ENCODE results near the gene FAM241A. TPM values are rescaled to one million over a fixed set of nuclear protein-coding genes. Genes with fewer than 3 reads are reported as not detected.

Gene FAM241A
- total and polyA plus RNA-seq, 3 donors from 2014 or later: 4.7 to 6.2 (median 5.7) TPM

DNA sequence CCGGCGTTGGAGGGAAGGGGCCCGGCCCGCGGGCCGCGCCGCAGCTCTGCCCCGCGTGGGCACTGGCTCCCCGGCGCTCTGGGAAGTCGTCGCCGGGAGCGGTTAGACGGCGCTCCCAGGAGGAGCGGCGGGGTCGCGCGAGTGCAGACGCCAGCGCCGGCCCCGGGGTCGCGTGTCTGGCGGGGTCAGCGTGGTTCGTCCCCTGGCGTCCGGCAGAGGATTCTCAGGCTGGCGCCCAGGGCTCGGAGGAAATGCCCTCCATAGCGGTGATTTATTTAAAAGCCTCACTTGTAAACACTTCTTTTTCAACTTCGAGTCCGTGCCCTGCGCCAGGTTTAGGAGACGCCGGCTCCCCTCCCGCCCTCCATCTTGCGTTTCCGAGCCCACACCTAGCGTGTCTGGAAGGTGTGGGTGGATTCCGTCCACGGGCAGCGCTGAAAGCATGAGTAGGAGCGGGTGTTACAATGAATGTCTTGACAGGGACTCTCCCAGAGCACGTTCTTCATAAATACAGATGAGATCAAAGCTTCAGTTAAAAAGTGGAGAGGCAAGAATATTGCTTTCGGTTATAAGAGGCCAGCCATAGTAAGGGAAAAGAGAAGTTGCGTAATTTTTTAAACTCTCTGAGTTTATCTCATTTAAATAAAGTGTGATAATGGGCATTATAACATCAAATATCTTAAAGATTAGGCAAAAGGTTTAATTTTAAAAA lies 692 bp downstream of the FAM241A start:
- Histone ChIP-seq H3K27me3 (no peaks in the 10 kb centered on the region), H3K36me3 (ENCODE audit: low read depth, missing control alignments) (no peaks in the 10 kb centered on the region), H3K4me3 (peak overlapping the region; percentile 89 to 98), H3K9me3 (no peaks in the 10 kb centered on the region), H3K27ac (peak overlapping the region; percentile 88 to 96), H3K4me1 (peaks cover 17% of the 10 kb centered on the region)
- TF ChIP-seq POLR2A (IDR thresholded peaks at IDR 0.05): no peak
- TF ChIP-seq, protein P1, sequence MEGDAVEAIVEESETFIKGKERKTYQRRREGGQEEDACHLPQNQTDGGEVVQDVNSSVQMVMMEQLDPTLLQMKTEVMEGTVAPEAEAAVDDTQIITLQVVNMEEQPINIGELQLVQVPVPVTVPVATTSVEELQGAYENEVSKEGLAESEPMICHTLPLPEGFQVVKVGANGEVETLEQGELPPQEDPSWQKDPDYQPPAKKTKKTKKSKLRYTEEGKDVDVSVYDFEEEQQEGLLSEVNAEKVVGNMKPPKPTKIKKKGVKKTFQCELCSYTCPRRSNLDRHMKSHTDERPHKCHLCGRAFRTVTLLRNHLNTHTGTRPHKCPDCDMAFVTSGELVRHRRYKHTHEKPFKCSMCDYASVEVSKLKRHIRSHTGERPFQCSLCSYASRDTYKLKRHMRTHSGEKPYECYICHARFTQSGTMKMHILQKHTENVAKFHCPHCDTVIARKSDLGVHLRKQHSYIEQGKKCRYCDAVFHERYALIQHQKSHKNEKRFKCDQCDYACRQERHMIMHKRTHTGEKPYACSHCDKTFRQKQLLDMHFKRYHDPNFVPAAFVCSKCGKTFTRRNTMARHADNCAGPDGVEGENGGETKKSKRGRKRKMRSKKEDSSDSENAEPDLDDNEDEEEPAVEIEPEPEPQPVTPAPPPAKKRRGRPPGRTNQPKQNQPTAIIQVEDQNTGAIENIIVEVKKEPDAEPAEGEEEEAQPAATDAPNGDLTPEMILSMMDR (IDR thresholded peaks at IDR 0.05): no peak
- DNase-seq: peak; percentile 70
- intact Hi-C loops (cut with DNase I; ENCODE audit: low total_unique reads): no loop called here
- WGBS, 2 donors: 1% methylated on average over 40 to 43 of the region's 53 CpGs

DNA sequence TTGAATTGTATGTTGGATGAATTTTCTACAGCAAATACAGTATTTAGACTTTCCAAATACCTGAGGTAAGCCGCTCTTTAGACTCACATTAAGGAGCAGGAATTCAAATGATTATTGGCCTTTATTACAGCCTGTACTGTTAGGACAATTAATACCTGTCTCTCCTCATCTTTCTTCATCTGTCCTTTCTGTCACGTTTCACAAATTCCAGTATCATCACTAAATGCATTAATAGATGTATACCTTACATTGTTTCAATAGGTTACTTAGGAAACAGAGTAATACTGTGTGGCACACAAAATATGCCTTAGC lies 1.2 kb downstream of the FAM241A start:
- TF ChIP-seq, protein P1 (IDR thresholded peaks at IDR 0.05): no peak
- no peak for TF ChIP-seq POLR2A (IDR thresholded peaks at IDR 0.05)
- Histone ChIP-seq H3K27me3 (no peaks in the 10 kb centered on the region), H3K36me3 (ENCODE audit: low read depth, missing control alignments) (no peaks in the 10 kb centered on the region), H3K27ac (peak overlapping the region; percentile 88 to 96), H3K4me3 (peak overlapping the region; percentile 89 to 98), H3K9me3 (no peaks in the 10 kb centered on the region), H3K4me1 (peaks cover 17% of the 10 kb centered on the region)
- intact Hi-C loops (cut with DNase I; ENCODE audit: low total_unique reads): no loop called here
- 23 to 39% methylated on average over 2 of the region's 2 CpGs for whole genome bisulfite sequencing, 2 donors
- DNase-seq: no peak

DNA sequence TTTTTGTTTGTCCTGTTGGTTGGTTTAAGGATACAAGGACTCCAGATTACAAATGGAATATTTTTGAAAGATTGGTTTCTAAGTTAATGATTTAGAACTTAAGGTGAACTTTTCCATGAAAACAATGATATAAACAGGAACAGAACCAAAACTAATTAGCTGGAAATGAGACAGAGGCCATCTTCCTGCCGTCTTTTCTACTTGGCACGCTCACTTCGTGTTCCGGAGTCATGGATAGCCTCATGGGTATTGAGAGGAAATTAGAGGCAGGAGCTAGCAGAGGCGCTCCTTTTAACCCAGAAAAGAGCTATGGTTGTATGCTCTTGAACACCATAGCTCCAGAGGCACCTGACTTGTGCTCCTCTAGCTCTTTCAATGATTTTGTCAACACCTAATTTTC lies 2.4 kb downstream of the FAM241A start:
- H3K9me3 ChIP-seq: no peaks in the 10 kb centered on the region
- no peak overlapping the region for H3K4me3 ChIP-seq
- 30 to 33% methylated on average over 5 of the region's 5 CpGs for WGBS, 2 donors
- no peaks in the 10 kb centered on the region for H3K27me3 ChIP-seq
- H3K36me3 ChIP-seq (ENCODE audit: low read depth, missing control alignments): no peaks in the 10 kb centered on the region
- intact Hi-C loops (cut with DNase I; ENCODE audit: low total_unique reads): no loop called here
- DNase-seq: no peak
- H3K4me1 ChIP-seq: peaks cover 25% of the 10 kb centered on the region
- peak overlapping the region in 1 of 2 donors; percentile 96 for H3K27ac ChIP-seq
- TF ChIP-seq, protein P1 (IDR thresholded peaks at IDR 0.05): no peak
- no peak for TF ChIP-seq POLR2A (IDR thresholded peaks at IDR 0.05)

DNA sequence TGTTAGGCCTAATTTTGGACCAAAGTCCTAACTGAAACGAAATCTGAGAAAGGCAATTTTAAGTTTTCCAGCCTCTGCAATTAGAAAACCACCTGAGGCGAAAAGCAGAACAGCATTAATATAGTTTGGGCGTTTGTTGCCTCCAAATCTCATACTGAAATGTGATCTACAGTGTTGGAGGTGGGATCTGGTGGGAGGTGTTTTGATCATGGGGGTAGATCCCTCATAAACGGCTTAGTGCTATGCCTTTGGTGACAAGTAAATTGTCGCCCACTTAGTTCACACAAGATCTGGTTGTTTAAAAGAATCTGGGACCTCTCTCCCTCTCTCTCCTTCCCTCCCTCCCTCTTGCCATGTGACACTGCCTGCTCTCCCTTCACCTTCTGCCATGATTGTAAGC lies 5.7 kb downstream of the FAM241A start:
- no peak for DNase-seq
- Histone ChIP-seq H3K4me3 (no peak overlapping the region), H3K4me1 (peaks cover 26% of the 10 kb centered on the region), H3K36me3 (ENCODE audit: low read depth, missing control alignments) (no peaks in the 10 kb centered on the region), H3K27ac (no peak overlapping the region), H3K27me3 (no peaks in the 10 kb centered on the region), H3K9me3 (no peaks in the 10 kb centered on the region)
- WGBS, 2 donors: 76 to 85% methylated on average over 5 of the region's 5 CpGs
- TF ChIP-seq, protein P1 (IDR thresholded peaks at IDR 0.05): no peak
- intact Hi-C loops (cut with DNase I; ENCODE audit: low total_unique reads): no loop called here

DNA sequence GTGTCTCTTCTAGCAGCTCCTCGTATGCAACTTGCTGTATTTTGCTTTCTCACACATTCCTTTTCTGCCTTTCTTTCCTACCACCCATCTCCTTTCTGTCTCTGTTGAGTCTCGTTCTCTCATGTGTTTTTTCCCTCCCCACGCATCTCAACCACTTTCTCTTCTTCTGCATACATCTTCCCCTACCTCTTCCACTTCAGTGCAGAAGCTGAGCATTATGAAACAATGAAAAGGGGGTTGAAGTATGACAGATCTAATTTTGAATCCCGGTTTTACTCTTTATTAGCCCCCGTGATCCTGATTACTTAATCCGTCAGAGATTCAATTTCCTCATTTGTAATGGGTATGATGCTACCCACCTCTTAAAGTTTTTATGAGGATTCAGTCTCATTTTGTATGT lies 7.3 kb downstream of the FAM241A start:
- intact Hi-C loops (cut with DNase I; ENCODE audit: low total_unique reads): no loop called here
- H3K4me1 ChIP-seq: peaks cover 17% of the 10 kb centered on the region
- no peaks in the 10 kb centered on the region for H3K36me3 ChIP-seq (ENCODE audit: low read depth, missing control alignments)
- H3K9me3 ChIP-seq: no peaks in the 10 kb centered on the region
- no peaks in the 10 kb centered on the region for H3K27me3 ChIP-seq
- DNase-seq: no peak
- 73 to 74% methylated on average over 6 of the region's 6 CpGs for WGBS, 2 donors
- H3K27ac ChIP-seq: peak overlapping the region in 1 of 2 donors; percentile 2
- no peak overlapping the region for H3K4me3 ChIP-seq
- TF ChIP-seq POLR2A (IDR thresholded peaks at IDR 0.05): no peak
- TF ChIP-seq, protein P1 (IDR thresholded peaks at IDR 0.05): no peak

Measured in testis (tissue), 3 donors.